ENCODE measurements around the gene LRRC7.

Gene LRRC7

DNA sequence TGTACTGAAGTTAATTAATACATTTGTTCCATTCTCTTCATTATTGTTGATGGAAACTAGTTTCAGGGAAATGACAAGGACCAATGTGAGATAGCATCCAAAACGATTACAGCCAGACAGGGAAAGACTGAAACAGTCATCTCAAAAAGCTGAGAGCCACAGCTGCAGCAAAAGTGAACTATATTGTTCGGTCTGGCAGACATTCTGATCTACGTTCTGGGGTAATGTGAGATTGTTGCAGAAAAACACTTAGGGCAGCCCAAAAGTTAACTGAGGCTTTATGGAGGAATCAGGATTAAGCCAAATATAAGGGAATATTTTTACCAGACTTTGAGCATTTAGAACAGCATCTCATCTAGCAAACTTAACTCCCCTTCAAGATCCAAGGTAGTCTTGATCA, 524.8 kb downstream of the LRRC7 start:
- no peak for DNase-seq (ENCODE audit: low read depth)

DNA sequence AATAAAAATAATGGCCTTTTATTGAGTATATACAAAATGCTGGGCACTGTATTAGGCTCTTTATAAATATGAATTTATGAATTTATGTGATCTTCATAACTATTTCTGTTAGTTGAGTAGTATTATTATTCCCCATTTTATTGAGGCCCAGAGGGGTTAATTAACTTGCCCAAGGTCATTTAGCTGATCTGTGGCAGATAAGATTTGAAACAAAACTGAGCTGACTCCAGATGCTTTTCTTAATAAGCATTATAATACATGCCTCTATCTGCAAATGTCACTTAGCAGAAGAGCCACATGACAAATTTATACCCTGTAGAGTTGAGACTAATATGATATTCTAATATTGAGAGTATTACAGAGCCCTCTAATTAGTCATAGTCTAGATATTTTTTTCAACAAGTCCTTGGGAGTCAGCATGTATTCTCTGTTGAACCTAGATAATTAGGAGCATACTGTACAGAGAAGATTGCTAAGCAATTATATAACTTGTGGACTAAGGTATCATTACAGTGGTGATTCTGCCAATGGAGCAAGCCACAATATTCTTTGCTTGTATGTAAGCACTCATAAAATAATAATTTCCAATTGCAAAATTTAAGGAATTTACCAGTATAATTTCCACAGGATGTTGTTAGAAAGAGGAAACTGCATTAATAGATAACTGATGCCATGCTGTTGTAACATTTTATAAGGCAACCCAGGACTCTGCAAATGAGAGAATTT, 525.7 kb downstream of the LRRC7 start:
- DNase-seq (ENCODE audit: low read depth) = no peak

DNA sequence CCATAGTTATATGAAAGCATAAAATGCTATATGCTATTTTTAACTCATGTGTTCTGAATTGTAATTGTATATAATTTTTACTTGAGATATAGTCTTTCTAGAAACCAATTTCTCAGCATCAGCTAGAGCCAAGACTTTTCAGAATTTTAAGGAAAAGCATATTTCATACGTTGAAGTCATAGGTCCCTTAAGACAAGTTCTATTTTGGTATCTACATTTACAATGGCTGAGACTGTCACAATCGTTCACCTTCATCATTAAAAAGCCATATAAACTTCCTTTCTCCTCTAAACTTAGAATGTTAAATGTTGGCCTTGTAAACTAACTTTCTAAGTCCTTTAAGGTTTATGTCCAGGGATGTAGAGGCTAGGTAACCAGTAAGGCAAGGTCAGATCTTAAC, 533.5 kb downstream of the LRRC7 start:
- no peak for DNase-seq (ENCODE audit: low read depth)

DNA sequence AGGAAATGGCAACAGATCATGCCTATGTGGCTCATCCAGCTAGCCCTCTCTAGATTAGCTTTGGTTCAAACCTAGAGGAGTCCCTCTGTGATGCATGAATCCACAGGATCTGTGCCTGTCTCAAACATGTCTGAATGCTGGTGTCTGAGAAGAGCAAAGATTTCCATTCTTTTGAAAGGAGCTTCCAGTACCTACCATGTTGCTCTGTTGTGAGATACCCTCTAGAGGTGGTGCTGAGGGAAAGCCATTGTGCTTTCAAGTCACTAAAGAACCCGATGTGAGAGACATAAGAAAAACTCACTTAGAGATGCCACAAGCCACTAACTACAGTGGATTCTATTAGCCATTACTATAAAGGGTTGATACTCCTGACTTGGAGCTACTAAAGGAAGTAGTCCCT, 534.1 kb downstream of the LRRC7 start:
- no peak for DNase-seq (ENCODE audit: low read depth)

DNA sequence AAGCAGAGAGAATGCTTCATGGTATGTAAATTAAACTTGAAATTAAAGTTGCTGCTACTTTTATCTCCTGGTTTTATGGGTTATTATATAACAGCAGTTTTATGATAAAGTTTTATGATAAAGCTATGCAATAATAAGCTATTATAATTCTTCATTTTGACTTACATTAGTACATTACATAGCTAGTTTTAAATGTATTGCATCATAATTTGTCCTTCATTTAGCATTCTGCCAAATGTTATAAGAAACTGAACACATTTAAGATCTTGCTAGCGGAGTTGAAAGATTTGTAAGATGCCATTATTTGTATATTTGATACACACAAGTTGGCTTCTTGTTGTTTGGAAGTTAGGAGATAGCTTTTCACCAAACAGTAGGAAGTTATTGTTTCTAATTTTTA, 536.0 kb downstream of the LRRC7 start:
- DNase-seq (ENCODE audit: low read depth) = no peak

DNA sequence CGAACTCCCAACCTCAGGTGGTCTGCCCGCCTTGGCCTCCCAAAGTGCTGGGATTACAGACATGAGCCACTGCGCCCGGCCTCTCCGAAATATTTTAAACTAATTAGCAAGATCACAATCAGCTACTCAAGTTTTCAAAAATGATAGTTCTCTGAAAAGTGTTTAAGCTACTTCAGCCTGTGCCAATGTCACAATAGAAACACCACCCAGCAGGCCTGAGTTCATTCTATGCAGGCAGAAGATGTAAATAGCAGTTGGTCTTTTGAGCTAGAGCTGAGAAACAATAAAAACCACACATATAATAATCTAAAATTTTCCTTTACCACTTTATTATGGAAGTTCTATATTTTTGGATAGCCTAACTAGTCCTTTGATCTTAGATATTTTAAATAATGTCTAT, 541.5 kb downstream of the LRRC7 start:
- no peak for DNase-seq (ENCODE audit: low read depth)

DNA sequence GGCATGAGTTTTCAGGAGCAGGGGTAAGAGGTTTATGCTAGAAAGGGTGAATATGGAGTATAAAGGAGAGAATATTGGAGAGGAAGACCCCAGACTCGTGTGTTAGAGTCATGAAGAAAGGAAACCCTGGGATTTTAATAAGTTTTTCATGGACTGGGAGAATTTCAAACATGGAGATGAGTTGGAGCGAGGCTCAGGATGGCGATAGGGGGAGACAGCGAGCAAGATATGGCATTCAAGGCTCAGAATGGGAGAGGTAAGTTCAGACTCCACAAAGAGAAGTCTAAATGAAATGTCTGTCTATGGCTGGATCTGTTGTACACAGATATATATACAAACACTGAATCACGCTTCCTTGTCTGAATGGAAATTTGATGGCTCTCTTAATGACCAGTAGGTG, 545.1 kb downstream of the LRRC7 start:
- no peak for DNase-seq (ENCODE audit: low read depth)

DNA sequence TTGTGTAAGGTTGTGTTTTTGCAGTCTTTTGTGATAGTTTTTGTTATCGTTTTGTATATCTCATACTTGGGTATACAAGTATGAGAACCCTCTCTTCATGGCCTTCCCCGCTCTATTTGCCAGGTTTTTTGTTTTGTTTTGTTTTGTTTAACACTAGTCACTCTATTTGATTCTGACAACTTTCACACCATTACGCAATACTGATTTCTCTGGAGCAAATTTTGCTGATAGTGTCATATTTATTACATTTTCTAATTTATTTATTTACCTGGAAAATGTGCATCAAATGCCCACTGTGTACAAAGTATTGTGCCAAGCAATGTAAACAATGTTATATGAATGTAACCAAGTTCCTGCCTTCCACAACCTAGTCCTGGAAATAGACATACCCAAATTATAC, 547.6 kb downstream of the LRRC7 start:
- no peak for DNase-seq (ENCODE audit: low read depth)

DNA sequence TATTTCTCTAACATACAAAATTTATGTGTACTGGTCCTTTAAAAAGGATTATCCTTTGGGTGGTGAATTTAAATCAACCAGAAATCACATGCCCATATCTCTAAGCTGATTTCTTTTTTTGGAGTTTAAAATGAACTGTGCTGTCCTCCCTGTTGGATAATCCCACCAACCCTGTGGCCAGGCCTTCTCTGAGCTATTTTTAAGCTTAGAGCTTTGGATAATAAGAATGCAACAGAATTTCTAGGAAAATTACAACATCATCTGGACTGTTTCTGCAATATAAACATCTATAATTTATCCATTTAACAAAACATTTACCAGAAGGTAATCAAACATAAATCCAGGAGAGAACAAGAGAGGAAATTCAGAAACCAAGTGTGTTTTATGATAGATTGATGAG, 549.3 kb downstream of the LRRC7 start:
- DNase-seq (ENCODE audit: low read depth) = no peak

DNA sequence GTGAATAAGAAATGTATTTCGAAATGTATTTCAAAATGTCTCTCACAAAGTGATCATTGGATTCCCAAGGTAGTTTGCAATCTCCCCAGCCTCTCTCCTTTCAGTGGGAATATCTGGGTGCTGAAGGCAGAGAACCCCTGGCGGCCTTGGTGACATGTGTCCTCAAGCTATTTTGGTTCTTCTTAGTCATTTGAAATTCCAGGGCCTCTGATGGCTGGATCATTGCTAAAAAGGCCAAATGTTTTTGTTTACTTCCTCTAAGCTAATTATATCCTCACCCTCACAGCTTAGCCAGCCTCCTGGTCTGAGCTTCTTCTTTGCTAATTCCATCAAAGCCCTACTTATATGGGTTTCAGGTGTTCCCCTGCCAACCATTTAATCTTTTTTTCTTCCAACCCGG, 566.4 kb downstream of the LRRC7 start:
- DNase-seq (ENCODE audit: low read depth) = no peak

DNA sequence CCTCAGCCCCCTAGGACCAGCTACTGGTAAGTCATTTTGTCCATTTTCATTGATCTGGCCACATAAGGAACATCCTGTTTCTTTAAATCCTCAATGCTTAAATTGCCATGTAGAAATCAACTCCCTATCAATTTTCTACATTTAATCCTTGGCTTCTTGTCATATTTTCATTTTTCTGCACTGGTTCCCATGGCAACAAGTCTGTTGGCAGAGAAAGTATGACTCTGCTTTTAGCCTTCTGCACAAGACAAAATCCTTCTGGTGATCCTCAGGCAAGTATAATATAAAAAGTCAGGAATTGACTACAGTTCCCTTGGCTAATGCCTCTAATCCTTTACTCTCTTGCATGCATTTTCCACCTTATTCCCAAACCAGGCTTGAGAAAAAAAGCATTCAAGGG, 572.6 kb downstream of the LRRC7 start:
- no peak for DNase-seq (ENCODE audit: low read depth)

DNA sequence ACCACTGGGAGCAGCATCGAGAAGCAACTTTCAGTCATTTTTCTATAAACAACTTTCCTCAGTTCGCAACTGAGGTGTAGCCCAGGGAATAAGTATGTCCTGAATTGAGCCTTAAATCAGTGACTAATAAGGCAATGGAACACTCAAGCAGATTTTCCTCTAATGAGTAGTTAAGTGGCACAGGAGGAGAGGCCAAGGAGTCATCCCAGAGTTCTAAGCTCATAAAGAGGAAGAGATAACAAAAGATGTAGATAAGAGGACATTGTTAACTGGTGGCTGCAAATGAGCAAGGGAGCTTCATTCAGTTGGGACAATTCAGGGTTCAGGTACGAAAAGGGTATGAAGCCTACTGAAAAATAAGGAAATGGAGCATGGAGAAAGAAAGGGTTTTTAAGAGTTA, 573.2 kb downstream of the LRRC7 start:
- DNase-seq (ENCODE audit: low read depth) = no peak

DNA sequence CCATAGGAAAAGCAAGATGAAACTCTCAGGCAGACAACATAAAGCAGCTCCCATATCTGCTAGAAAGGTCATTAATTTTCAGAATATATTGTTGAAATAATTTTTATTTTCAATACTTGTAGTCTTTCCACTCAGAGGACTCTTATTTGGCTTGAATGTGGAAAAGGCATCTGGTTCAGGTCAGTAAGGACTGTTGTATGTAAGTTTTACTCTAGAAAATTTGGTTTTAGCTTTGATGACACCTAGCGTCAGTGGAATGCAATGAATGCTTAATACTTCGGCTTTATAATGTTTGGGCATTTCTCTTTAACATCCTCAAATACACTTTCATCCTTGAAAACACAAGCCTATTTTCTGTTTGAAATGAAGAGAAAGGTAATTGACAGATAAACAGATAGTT, 574.4 kb downstream of the LRRC7 start:
- no peak for DNase-seq (ENCODE audit: low read depth)

DNA sequence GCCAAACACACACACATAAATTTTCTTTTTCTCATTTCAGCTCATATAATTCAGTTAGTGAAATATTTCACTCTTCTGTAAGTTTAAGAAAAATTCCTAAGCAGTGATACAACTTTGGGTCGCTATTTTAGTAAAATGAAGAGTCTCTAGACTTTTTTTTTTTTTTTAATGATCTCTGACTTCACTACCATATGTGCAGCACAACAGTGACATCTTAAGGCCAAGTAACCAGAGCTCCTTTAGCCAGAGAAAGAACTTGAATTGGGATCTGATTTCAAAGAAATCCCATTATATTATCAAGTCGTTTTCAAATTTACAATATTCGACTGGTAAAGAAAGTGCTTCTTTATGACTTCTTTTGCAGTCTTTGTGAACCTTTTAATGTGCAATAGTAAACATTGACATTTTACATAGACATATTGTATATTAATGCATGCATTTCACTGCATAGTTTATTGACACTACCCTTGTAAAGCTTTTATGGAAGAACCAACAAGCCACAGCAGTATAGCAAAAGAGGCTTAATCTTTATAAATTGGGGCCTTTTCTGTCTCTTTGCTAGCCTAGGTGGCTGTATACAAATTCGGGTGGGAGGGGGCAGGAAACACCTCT, 575.4 kb downstream of the LRRC7 start:
- DNase-seq (ENCODE audit: low read depth) = no peak

DNA sequence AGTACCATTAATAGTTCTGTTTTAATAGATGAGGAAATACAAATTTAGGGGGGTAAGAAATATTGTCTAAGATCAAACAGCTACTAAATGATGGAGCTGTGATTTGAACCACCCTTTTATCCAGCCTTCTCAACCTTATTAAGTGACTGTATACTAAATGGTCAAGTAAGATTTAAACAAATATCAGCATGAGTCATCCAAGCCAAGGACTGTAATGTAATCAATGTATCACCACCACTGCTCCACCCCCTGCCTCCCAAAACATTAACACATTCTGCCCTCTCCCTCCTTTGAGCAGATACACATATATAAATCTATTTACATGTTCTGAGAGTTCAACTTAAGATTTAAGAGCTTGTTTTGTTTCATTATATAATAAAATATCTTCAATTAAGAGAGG, 578.8 kb downstream of the LRRC7 start:
- no peak for DNase-seq (ENCODE audit: low read depth)

DNA sequence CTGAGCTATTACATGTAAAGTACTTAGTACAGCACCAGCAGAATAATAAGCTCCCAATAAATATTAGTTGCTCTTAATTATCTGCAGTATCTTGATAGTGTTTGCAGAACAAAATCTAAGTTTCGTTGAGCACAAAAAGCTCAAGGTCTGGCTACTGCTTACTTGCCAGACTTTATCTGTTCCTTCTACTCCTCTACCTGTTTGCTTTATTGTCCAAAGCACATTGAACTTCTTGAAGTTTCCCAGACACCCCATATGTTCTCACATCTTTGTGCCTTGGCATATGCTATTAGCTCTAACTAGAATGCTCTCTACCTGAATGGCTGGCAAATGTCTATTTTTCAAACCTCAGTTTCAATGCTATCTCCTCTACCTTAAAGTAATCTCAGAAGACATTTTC, 582.7 kb downstream of the LRRC7 start:
- DNase-seq (ENCODE audit: low read depth) = no peak

DNA sequence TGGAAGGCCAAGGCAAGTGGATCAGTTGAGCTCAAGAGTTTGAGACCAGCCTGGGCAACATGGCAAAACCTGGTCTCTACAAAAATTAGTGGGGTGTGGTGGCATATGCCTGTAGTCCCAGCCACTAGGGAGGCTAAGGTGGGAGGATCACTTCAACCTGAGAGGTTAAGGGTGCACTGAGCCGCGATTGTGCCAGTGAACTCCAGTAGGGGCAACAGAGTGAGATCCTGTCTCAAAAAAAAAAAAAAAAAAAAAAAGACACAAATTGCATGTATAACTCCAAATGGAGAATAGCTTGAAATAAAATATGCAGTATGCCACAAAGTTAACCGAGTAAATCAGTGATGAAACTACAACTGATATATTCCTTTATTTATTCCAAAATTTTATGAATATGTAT, 586.0 kb downstream of the LRRC7 start:
- no peak for DNase-seq (ENCODE audit: low read depth)

DNA sequence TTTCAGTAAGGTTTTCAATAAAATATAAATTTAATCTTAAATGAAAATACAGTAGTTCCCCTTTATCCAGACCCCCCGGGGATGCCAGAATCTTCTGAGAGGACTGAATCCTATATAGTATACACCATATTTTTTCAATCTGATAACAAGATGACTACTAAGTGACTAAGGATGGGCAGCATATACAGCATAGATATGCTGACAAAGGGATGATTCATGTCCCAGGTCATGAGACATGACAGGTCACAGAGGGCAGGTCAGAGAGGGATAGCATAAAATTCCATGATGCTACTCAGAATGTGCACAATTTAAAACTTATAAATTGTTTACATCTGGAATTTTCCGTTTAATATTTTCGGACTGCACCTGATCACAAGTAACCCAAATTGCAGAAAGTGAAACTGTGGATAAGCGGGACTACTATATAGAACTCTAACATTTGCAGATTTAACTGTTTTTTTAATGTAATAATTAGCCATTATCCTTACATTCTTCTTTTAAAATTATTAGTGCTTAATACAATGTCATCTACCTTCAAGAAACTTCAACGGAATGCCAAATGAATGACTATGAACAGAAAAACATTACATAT, 588.9 kb downstream of the LRRC7 start:
- peak; percentile 72 for DNase-seq (ENCODE audit: low read depth)

DNA sequence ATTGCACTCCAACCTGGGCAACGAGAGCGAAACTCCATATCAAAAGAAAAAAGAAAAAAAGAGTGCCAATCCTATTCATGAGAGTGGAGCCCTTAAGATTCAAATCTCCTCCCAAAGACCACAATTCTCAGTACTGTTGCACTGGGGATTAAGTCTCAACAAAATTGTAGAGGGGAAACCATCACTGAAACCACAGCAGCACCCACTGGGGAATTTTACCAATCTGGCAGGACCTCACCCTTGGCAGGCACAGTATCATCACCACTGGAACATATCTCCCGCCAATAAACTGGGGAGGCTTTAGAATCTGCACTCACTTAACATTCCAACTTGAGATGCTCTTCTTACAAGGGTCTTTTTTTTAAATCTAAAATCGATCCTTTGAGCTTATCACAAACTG, 596.6 kb downstream of the LRRC7 start:
- no peak for DNase-seq (ENCODE audit: low read depth)

DNA sequence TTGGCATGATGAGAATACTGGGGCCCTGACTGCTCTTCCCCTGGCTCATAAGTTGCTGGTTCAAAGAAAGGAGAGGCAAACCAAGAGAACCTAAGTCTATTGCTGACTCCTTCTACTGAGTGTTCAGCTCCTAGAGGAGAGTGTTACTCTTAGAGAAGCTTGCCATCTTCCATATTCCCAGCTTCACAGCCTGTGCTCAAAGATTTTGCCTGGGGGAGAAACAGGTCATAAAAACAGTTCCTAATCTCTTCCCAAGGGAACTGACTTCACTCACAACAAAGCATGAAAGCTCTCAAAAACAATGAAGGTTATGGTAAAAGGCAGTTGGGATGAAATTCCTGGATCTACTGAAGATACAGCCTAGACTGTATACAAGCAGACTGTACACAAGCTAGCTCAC, 600.6 kb downstream of the LRRC7 start:
- DNase-seq (ENCODE audit: low read depth) = no peak

DNA sequence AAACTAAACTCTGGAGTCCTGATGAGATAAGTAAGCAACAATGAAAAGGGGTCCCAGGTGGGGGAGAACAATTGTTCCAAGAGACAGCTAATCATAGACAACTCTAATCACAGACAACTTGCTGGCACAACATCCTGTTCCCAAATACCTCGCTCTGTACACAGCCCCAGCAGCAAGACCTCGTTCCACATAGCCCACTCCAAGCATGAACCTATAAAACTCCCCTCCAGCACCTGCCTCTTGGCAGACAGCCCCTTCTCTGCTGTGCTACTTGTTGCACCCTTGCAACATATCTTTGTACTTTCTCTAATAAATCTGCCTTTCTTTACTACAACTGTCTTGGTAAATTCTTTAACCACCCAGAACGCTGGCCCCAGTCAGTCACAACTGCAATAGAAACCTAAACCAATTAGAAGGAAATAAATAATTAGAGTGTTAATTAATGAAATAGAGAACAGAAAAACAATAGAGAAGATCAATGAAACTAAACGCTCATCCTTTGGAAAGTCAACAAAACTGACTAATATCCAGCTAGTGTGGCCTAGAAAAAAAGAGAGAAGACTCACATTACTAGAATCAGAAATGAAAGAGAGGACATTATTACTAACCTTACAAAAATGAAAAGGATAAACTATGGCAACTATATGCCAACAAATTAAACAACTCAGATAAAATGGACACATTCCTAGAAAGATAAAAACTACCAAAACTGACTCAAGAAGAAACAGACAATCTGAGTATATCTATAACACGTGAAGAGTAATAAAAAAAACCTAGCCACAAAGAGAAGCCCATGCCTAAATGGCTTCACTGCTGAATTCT, 601.5 kb downstream of the LRRC7 start:
- no peak for DNase-seq (ENCODE audit: low read depth)

DNA sequence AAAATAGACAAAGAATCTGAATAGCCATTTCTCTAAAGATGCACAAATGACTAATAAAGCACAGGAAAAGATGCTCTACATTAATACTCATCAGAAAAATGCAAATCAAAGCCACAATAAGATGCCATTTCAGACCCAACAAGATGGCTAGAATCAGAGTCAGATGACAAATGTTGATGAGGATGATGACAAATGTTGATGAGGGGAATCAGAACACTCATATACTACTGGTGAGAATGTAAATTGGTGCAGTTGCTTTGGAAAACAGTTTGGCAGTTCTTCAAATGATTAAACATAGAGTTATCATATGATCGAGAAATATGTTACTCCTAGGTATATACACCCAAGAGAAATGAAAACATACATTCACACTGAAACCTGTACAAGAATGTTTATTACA, 603.8 kb downstream of the LRRC7 start:
- no peak for DNase-seq (ENCODE audit: low read depth)
